ENCODE data around the gene ACVR1.

- TF ChIP-seq, protein P1, sequence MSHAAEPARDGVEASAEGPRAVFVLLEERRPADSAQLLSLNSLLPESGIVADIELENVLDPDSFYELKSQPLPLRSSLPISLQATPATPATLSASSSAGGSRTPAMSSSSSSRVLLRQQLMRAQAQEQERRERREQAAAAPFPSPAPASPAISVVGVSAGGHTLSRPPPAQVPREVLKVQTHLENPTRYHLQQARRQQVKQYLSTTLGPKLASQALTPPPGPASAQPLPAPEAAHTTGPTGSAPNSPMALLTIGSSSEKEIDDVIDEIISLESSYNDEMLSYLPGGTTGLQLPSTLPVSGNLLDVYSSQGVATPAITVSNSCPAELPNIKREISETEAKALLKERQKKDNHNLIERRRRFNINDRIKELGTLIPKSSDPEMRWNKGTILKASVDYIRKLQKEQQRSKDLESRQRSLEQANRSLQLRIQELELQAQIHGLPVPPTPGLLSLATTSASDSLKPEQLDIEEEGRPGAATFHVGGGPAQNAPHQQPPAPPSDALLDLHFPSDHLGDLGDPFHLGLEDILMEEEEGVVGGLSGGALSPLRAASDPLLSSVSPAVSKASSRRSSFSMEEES (CRISPR knock-in tag; IDR thresholded peaks at IDR 0.05) = no peak
- TF ChIP-seq KDM1A (CRISPR knock-in tag; IDR thresholded peaks at IDR 0.05) (no peak), CTCF (CRISPR knock-in tag; IDR thresholded peaks at IDR 0.05) (no peak), BCL3 (CRISPR knock-in tag; IDR thresholded peaks at IDR 0.05) (no peak), RFX5 (IDR thresholded peaks at IDR 0.05; ENCODE audit: low read depth, low read length) (no peak), ZC3H4 (CRISPR knock-in tag; IDR thresholded peaks at IDR 0.05; ENCODE audit: borderline replicate concordance) (no peak), HOXA9 (CRISPR knock-in tag; IDR thresholded peaks at IDR 0.05; ENCODE audit: borderline replicate concordance) (no peak), ZKSCAN5 (CRISPR knock-in tag; IDR thresholded peaks at IDR 0.05) (no peak), POLR2A (IDR thresholded peaks at IDR 0.05; ENCODE audit: insufficient read depth in 1 of 2, low read depth in 2 of 2, low read length in 2 of 2) (no peak), POLR2AphosphoS5 (IDR thresholded peaks at IDR 0.05; ENCODE audit: low read depth, low read length) (no peak), ZNF703 (CRISPR knock-in tag; IDR thresholded peaks at IDR 0.05; ENCODE audit: borderline replicate concordance) (no peak)
- TF ChIP-seq, protein P2, sequence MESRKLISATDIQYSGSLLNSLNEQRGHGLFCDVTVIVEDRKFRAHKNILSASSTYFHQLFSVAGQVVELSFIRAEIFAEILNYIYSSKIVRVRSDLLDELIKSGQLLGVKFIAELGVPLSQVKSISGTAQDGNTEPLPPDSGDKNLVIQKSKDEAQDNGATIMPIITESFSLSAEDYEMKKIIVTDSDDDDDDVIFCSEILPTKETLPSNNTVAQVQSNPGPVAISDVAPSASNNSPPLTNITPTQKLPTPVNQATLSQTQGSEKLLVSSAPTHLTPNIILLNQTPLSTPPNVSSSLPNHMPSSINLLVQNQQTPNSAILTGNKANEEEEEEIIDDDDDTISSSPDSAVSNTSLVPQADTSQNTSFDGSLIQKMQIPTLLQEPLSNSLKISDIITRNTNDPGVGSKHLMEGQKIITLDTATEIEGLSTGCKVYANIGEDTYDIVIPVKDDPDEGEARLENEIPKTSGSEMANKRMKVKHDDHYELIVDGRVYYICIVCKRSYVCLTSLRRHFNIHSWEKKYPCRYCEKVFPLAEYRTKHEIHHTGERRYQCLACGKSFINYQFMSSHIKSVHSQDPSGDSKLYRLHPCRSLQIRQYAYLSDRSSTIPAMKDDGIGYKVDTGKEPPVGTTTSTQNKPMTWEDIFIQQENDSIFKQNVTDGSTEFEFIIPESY (CRISPR knock-in tag; IDR thresholded peaks at IDR 0.05) = no peak
Measured at GRCh38 chr2:157922336-157922735, 46.2 kb upstream of the ACVR1 start.
